Testis (tissue), 2 donors: ENCODE data around the gene OR8A1.

Experiments used
- POLR2A ChIP-seq: fragments of 450-650 bp; IDR thresholded peaks from one replicate; pipeline ENCODE4 v1.6.1; 2017; ENCODE audit warnings: antibody characterized with exemption, mild to moderate bottlenecking, moderate library complexity
- TF ChIP-seq, protein P1 (sequence below), 3 experiments: fragments of 450-650 bp in 2 of 3; fragments of 200-600 bp in 1 of 3; sonication (generic) in 1 of 3; IDR thresholded peaks; one replicate each; pipeline ENCODE4 v1.5.1; 2016 to 2019; ENCODE audit warnings: antibody characterized with exemption in 3 of 3, mild to moderate bottlenecking in 2 of 3, moderate library complexity in 1 of 3

DNA sequence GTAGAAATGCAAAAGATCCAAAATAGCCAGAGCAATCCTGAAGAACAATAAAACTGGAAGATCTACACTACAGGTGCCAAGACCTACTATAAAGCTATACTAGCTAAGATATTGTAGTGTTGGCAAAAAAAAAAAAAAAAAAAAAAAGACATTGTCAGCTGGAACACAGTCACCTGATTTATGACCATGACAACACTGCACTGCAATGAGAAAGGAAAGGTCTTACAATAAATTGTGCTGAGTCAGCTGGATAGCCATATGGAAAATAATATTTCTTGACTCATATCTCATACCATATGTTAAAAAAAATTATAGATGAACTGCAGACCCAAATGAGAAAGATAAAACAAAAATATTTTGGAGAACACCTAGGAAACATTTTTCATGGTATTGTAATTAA lies 38.4 kb downstream of the OR8A1 start:
- TF ChIP-seq, protein P1, sequence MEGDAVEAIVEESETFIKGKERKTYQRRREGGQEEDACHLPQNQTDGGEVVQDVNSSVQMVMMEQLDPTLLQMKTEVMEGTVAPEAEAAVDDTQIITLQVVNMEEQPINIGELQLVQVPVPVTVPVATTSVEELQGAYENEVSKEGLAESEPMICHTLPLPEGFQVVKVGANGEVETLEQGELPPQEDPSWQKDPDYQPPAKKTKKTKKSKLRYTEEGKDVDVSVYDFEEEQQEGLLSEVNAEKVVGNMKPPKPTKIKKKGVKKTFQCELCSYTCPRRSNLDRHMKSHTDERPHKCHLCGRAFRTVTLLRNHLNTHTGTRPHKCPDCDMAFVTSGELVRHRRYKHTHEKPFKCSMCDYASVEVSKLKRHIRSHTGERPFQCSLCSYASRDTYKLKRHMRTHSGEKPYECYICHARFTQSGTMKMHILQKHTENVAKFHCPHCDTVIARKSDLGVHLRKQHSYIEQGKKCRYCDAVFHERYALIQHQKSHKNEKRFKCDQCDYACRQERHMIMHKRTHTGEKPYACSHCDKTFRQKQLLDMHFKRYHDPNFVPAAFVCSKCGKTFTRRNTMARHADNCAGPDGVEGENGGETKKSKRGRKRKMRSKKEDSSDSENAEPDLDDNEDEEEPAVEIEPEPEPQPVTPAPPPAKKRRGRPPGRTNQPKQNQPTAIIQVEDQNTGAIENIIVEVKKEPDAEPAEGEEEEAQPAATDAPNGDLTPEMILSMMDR (IDR thresholded peaks at IDR 0.05): no peak
- TF ChIP-seq POLR2A: no peak
